ENCODE measurements around the gene ARHGAP22. TPM values are rescaled to one million over a fixed set of nuclear protein-coding genes. Genes with fewer than 3 reads are reported as not detected.

ARHGAP22 gene
- total RNA-seq, 1 donor from 2014 or later, result 6.2 TPM

- Mint-ChIP-seq H3K36me3 (ENCODE audit: low read depth, unreplicated experiment) (no peaks in the 10 kb centered on the region), H3K27ac (ENCODE audit: unreplicated experiment) (no peak overlapping the region), H3K4me3 (ENCODE audit: unreplicated experiment) (peak overlapping the region; percentile 1), H3K27me3 (ENCODE audit: low read depth, unreplicated experiment) (peaks cover 2% of the 10 kb centered on the region), H3K9me3 (ENCODE audit: unreplicated experiment) (peaks cover 9% of the 10 kb centered on the region), H3K4me1 (ENCODE audit: low read depth, unreplicated experiment) (no peaks in the 10 kb centered on the region)
- Histone ChIP-seq H3K36me3 (ENCODE audit: insufficient read depth, low read length) (peaks cover 3% of the 10 kb centered on the region), H3K4me3 (ENCODE audit: insufficient read depth, low read depth, low read length) (no peak overlapping the region), H3K4me1 (ENCODE audit: insufficient read depth, low read length) (peaks cover 3% of the 10 kb centered on the region), H3K4me2 (ENCODE audit: low read length) (no peak overlapping the region), H2AFZ (ENCODE audit: low read depth, low read length) (no peak overlapping the region), H3K27ac (ENCODE audit: low read depth, low read length) (no peak overlapping the region), H3K9me3 (ENCODE audit: insufficient read depth, low read depth, low read length) (no peaks in the 10 kb centered on the region), H4K20me1 (ENCODE audit: insufficient read depth, low read length) (peaks cover 77% of the 10 kb centered on the region), H3K79me2 (ENCODE audit: insufficient read depth, low read length) (peaks cover 97% of the 10 kb centered on the region), H3K9ac (ENCODE audit: low read length) (no peak overlapping the region), H3K27me3 (ENCODE audit: insufficient read depth, low read length) (no peaks in the 10 kb centered on the region)
- no peak for TF ChIP-seq EZH2 (IDR thresholded peaks at IDR 0.05; ENCODE audit: insufficient read depth, low read length)
- TF ChIP-seq, protein P1, sequence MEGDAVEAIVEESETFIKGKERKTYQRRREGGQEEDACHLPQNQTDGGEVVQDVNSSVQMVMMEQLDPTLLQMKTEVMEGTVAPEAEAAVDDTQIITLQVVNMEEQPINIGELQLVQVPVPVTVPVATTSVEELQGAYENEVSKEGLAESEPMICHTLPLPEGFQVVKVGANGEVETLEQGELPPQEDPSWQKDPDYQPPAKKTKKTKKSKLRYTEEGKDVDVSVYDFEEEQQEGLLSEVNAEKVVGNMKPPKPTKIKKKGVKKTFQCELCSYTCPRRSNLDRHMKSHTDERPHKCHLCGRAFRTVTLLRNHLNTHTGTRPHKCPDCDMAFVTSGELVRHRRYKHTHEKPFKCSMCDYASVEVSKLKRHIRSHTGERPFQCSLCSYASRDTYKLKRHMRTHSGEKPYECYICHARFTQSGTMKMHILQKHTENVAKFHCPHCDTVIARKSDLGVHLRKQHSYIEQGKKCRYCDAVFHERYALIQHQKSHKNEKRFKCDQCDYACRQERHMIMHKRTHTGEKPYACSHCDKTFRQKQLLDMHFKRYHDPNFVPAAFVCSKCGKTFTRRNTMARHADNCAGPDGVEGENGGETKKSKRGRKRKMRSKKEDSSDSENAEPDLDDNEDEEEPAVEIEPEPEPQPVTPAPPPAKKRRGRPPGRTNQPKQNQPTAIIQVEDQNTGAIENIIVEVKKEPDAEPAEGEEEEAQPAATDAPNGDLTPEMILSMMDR (IDR thresholded peaks at IDR 0.05; ENCODE audit: insufficient read depth, low read depth, low read length), result no peak
- DNase-seq (ENCODE audit: low read depth) (no peak), FAIRE-seq (no peak)
Observed at GRCh38 chr10:48509974-48510692, 94.7 kb downstream of the ARHGAP22 start.

GRCh38 chr10:48508791-48509772 lies 95.8 kb downstream of the ARHGAP22 start:
- H3K4me1 Mint-ChIP-seq (ENCODE audit: low read depth, unreplicated experiment), result no peaks in the 10 kb centered on the region
- DNase-seq (ENCODE audit: low read depth) (no peak), FAIRE-seq (no peak)
- Histone ChIP-seq H3K27me3 (ENCODE audit: insufficient read depth, low read length) (no peaks in the 10 kb centered on the region), H3K9ac (ENCODE audit: low read length) (no peak overlapping the region), H3K4me3 (ENCODE audit: insufficient read depth, low read depth, low read length) (no peak overlapping the region), H3K36me3 (ENCODE audit: insufficient read depth, low read length) (peaks cover 3% of the 10 kb centered on the region), H3K4me1 (ENCODE audit: insufficient read depth, low read length) (peaks cover 3% of the 10 kb centered on the region), H3K79me2 (ENCODE audit: insufficient read depth, low read length) (peaks cover 94% of the 10 kb centered on the region), H3K9me3 (ENCODE audit: insufficient read depth, low read depth, low read length) (no peaks in the 10 kb centered on the region), H3K4me2 (ENCODE audit: low read length) (no peak overlapping the region), H3K27ac (ENCODE audit: low read depth, low read length) (no peak overlapping the region), H2AFZ (ENCODE audit: low read depth, low read length) (no peak overlapping the region), H4K20me1 (ENCODE audit: insufficient read depth, low read length) (peaks cover 84% of the 10 kb centered on the region)
- no peak overlapping the region for H3K4me3 Mint-ChIP-seq (ENCODE audit: unreplicated experiment)
- peaks cover 6% of the 10 kb centered on the region for H3K27me3 Mint-ChIP-seq (ENCODE audit: low read depth, unreplicated experiment)
- H3K36me3 Mint-ChIP-seq (ENCODE audit: low read depth, unreplicated experiment), result no peaks in the 10 kb centered on the region
- peaks cover 8% of the 10 kb centered on the region for H3K9me3 Mint-ChIP-seq (ENCODE audit: unreplicated experiment)
- H3K27ac Mint-ChIP-seq (ENCODE audit: unreplicated experiment), result no peak overlapping the region
- TF ChIP-seq, protein P1 (IDR thresholded peaks at IDR 0.05; ENCODE audit: insufficient read depth, low read depth, low read length), result no peak
- no peak for TF ChIP-seq EZH2 (IDR thresholded peaks at IDR 0.05; ENCODE audit: insufficient read depth, low read length)

All from astrocyte (in vitro differentiated cells and primary cell).